IMR-90 (cell line): ENCODE results near the gene NR6A1. TPM values are rescaled to one million over a fixed set of nuclear protein-coding genes. Genes with fewer than 3 reads are reported as not detected.

ENCODE experiments used
- ATAC-seq: fragments of 200-7000 bp; cut with Tn5 transposase; 2 replicates; pipeline ENCODE4 v1.9.1; 2020; ENCODE audit warnings: low read depth, mild to moderate bottlenecking, moderate library complexity
- BruUV-seq: library from RNA; stranded (reverse); fragments of 400-500 nt; replicated peaks from 2 replicates; lab custom pipeline; 2021; lab: Mats Ljungman, UMichigan
- CTCF ChIA-PET: fragments of 300-600 bp; formaldehyde crosslinking; extraction: SDS; loops from one replicate; lab custom pipeline; 2021; ENCODE audit warnings: antibody characterized with exemption; lab: Yijun Ruan, JAX
- POLR2A ChIA-PET: fragments of 300-600 bp; sonication (Branson Sonifier 250); formaldehyde crosslinking; loops from one replicate; lab custom pipeline; 2022; ENCODE audit warnings: antibody characterized with exemption; ENCODE audit not compliant: unreplicated experiment; lab: Charles Lee
- DNase-seq: peaks from one replicate; pipeline ENCODE4 v3.0.0; 2013
- H2AFZ ChIP-seq: replicated peaks from 2 replicates; pipeline ENCODE3; 2013; ENCODE audit warnings: low read length, mild to moderate bottlenecking; ENCODE audit not compliant: poor library complexity
- H2AK5ac ChIP-seq: 2 replicates; pipeline ENCODE4 v1.6.1; 2013; ENCODE audit warnings: low read depth, low read length, inconsistent platforms
- H2AK9ac ChIP-seq: replicated peaks from 2 replicates; pipeline ENCODE3; 2013; ENCODE audit warnings: mild to moderate bottlenecking, low read depth, low read length, moderate library complexity; ENCODE audit not compliant: poor library complexity
- H2BK120ac ChIP-seq: 2 replicates; pipeline ENCODE4 v1.6.1; 2013; ENCODE audit warnings: low read depth, low read length, inconsistent platforms
- H2BK15ac ChIP-seq: 3 replicates; pipeline ENCODE4 v1.6.1; 2013; ENCODE audit warnings: low read depth, low read length, inconsistent platforms
- H2BK20ac ChIP-seq: 2 replicates; pipeline ENCODE4 v1.6.1; 2013; ENCODE audit warnings: low read depth, mild to moderate bottlenecking, inconsistent platforms, low read length, moderate library complexity
- H2BK5ac ChIP-seq: 2 replicates; pipeline ENCODE4 v1.6.1; 2013; ENCODE audit warnings: mild to moderate bottlenecking, low read depth, low read length, inconsistent platforms; ENCODE audit not compliant: poor library complexity, severe bottlenecking
- H3K14ac ChIP-seq: replicated peaks from 2 replicates; pipeline ENCODE4 v1.6.1; 2013; ENCODE audit warnings: low read depth, low read length, inconsistent platforms
- H3K18ac ChIP-seq: 2 replicates; pipeline ENCODE4 v1.6.1; 2013; ENCODE audit warnings: low read depth, low read length, control low read depth
- H3K23ac ChIP-seq: 2 replicates; pipeline ENCODE4 v1.6.1; 2013; ENCODE audit warnings: low read depth, low read length, inconsistent platforms
- H3K27ac ChIP-seq: 2 replicates; pipeline ENCODE4 v1.5.1; 2013; ENCODE audit warnings: mild to moderate bottlenecking, control low read depth, low read length; ENCODE audit not compliant: insufficient read depth
- H3K27me3 ChIP-seq: 2 replicates; pipeline ENCODE4 v1.6.1; 2013; ENCODE audit warnings: low read length; ENCODE audit not compliant: control insufficient read depth, insufficient read depth
- H3K36me3 ChIP-seq: 2 replicates; pipeline ENCODE4 v1.6.1; 2013; ENCODE audit warnings: low read length, mixed read lengths; ENCODE audit not compliant: control insufficient read depth, insufficient read depth
- H3K4ac ChIP-seq: 2 replicates; pipeline ENCODE4 v1.6.1; 2013; ENCODE audit warnings: low read depth, low read length, inconsistent platforms
- H3K4me1 ChIP-seq: 2 replicates; pipeline ENCODE4 v1.6.1; 2013; ENCODE audit warnings: low read length, mixed read lengths; ENCODE audit not compliant: control insufficient read depth, insufficient read depth
- H3K4me2 ChIP-seq: 2 replicates; pipeline ENCODE4 v1.6.1; 2013; ENCODE audit warnings: low read depth, mild to moderate bottlenecking, control low read depth, low read length, moderate library complexity
- H3K4me3 ChIP-seq: 2 replicates; pipeline ENCODE4 v1.5.1; 2013; ENCODE audit warnings: low read depth, mild to moderate bottlenecking, control low read depth, low read length, moderate library complexity; ENCODE audit not compliant: insufficient read depth
- H3K56ac ChIP-seq: 2 replicates; pipeline ENCODE4 v1.6.1; 2013; ENCODE audit warnings: low read length, inconsistent platforms; ENCODE audit not compliant: insufficient read depth; ENCODE audit errors: extremely low read depth
- H3K79me1 ChIP-seq, 2 experiments: 2 replicates each; pipeline ENCODE4 v1.6.1; 2013; ENCODE audit warnings: low read length in 2 of 2, inconsistent platforms in 1 of 2, low read depth in 1 of 2
- H3K9ac ChIP-seq: 2 replicates; pipeline ENCODE4 v1.6.1; 2013; ENCODE audit warnings: low read depth, low read length, control low read depth
- H3K9me1 ChIP-seq: 2 replicates; pipeline ENCODE4 v1.6.1; 2013; ENCODE audit warnings: low read length, inconsistent platforms; ENCODE audit not compliant: insufficient read depth
- H3K9me3 ChIP-seq: 2 replicates; pipeline ENCODE4 v1.6.1; 2013; ENCODE audit warnings: low read length; ENCODE audit not compliant: control insufficient read depth, insufficient read depth
- H4K20me1 ChIP-seq: 2 replicates; pipeline ENCODE4 v1.6.1; 2013; ENCODE audit warnings: low read length, inconsistent platforms; ENCODE audit not compliant: insufficient read depth
- H4K5ac ChIP-seq: 2 replicates; pipeline ENCODE4 v1.6.1; 2013; ENCODE audit warnings: mild to moderate bottlenecking, low read depth, low read length, control low read depth
- H4K8ac ChIP-seq, 2 experiments: 2 replicates each; pipeline ENCODE4 v1.6.1; 2013; ENCODE audit warnings: low read depth in 2 of 2, low read length in 2 of 2, control low read depth in 1 of 2, inconsistent platforms in 1 of 2
- H4K91ac ChIP-seq: 2 replicates; pipeline ENCODE4 v1.6.1; 2013; ENCODE audit warnings: low read depth, low read length, inconsistent platforms; ENCODE audit not compliant: insufficient read depth
- BHLHE40 ChIP-seq: fragments of 150-350 bp; IDR thresholded peaks from 2 replicates; pipeline ENCODE4 v1.6.1; 2016; ENCODE audit warnings: mild to moderate bottlenecking, low read depth, low read length
- CEBPB ChIP-seq: IDR thresholded peaks from 2 replicates; pipeline ENCODE4 v1.6.1; 2012; ENCODE audit warnings: low read depth, low read length, improper control_type of control experiment
- MXI1 ChIP-seq: IDR thresholded peaks from 2 replicates; pipeline ENCODE4 v1.6.1; 2012; ENCODE audit warnings: low read depth, mild to moderate bottlenecking, low read length, moderate library complexity, borderline replicate concordance
- POLR2A ChIP-seq: IDR thresholded peaks from 2 replicates; pipeline ENCODE4 v1.6.1; 2012; ENCODE audit warnings: mild to moderate bottlenecking, low read depth, low read length
- USF2 ChIP-seq: fragments of 150-350 bp; IDR thresholded peaks from 2 replicates; pipeline ENCODE4 v1.6.1; 2017; ENCODE audit warnings: mild to moderate bottlenecking, antibody characterized with exemption, low read length, low read depth
- WGBS, 2 experiments: methylation state at CpG; one replicate each; pipeline versions ENCODE4 v1.1.5 to v1.1.7; 2013; ENCODE audit warnings: missing lambda C conversion rate in 2 of 2; ENCODE audit not compliant: insufficient read length in 1 of 2; ENCODE audit errors: extremely low coverage in 2 of 2; 5-methylcytosine and 5-hydroxymethylcytosine counted together
- dilution Hi-C: fragments of 300-500 bp; cut with HindIII; formaldehyde crosslinking; loops from one replicate; pipeline ENCODE4 v1.14.3; 2018; ENCODE audit warnings: low sequenced_read_pairs; ENCODE audit not compliant: unreplicated experiment
- in situ Hi-C: fragments of 300-500 bp; cut with MboI; formaldehyde crosslinking; loops from 3 replicates; pipeline ENCODE4 v1.14.3; 2019; ENCODE audit warnings: low sequenced_read_pairs, inconsistent platforms, mixed read lengths
- intact Hi-C: fragments of 100-400 bp; cut with micrococcal nuclease; formaldehyde crosslinking; loops from 2 replicates; pipeline ENCODE4 v1.10.0; 2022
- polyA plus RNA-seq, 3 experiments: library from polyadenylated mRNA; depleted of rRNA; stranded (reverse); fragments of >200 nt; gene quantifications; 2 replicates each; pipeline ENCODE4 v1.2.3, GENCODE V29; 2012; ENCODE audit warnings: low replicate concordance in 1 of 3
- total RNA-seq: library from RNA; depleted of rRNA; stranded (reverse); fragments of >200 nt; gene quantifications from 2 replicates; pipeline ENCODE4 v1.2.3, GENCODE V29; 2012
- TF ChIP-seq, protein P1 (sequence below): fragments of 150-350 bp; IDR thresholded peaks from 2 replicates; pipeline ENCODE4 v1.6.1; 2016; ENCODE audit warnings: low read depth, mild to moderate bottlenecking, low read length, moderate library complexity, borderline replicate concordance

NR6A1 gene
- total and polyA plus RNA-seq, 2 of the 4 experiments (the other 2 are of a cell fraction) = 0.14 to 0.36 TPM

DNA sequence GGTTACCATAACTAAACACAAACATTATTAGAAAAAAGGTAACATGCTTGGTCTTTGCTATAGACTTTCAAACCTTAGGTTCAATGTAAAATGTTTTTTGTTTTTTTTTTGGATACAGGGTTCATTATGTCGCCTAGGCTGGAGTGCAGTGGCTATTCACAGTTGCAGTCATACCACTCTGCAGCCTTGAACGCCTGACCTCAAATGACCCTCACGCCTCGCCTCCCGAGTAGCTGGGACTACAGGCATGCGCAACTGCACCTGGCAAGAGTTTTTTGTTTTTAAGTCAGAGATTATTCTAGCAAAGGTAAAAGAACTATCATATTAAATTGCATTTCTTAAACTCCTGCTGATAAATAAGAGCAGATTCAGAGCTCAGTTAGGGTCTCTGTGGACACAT is 208.8 kb downstream of the NR6A1 start:
- Histone ChIP-seq H3K79me1 (no peaks in the 10 kb centered on the region), H3K4me3 (no peak overlapping the region), H2BK20ac (no peak overlapping the region), H2BK5ac (no peak overlapping the region), H2BK15ac (no peak overlapping the region), H4K5ac (no peak overlapping the region), H3K23ac (no peak overlapping the region), H3K14ac (no peak overlapping the region), H3K9me1 (no peaks in the 10 kb centered on the region), H2AK5ac (no peak overlapping the region), H3K9me3 (no peaks in the 10 kb centered on the region), H4K91ac (no peak overlapping the region), H3K36me3 (no peaks in the 10 kb centered on the region), H2BK120ac (no peak overlapping the region), H4K8ac (no peak overlapping the region), H3K4me2 (no peak overlapping the region), H3K9ac (no peak overlapping the region), H3K4me1 (no peaks in the 10 kb centered on the region), H3K18ac (no peak overlapping the region), H3K4ac (no peak overlapping the region), H3K27me3 (no peaks in the 10 kb centered on the region), H4K20me1 (no peaks in the 10 kb centered on the region), H3K27ac (no peak overlapping the region), H2AK9ac (no peak overlapping the region), H3K56ac (no peak overlapping the region), H2AFZ (no peak overlapping the region)
- ATAC-seq (no peak), DNase-seq (no peak)
- intact Hi-C loops (no loop called here), dilution Hi-C loops (no loop called here), in situ Hi-C loops (no loop called here)
- WGBS, 2 experiments = no CpG with 5 or more reads among the region's 6 CpGs
- BruUV-seq = no TSS peak
- CTCF ChIA-PET = interaction anchor here (1.4 kb wide), 1 partner anchor 11 kb away, joined by 3 read pairs; no protein-coding TSS in a partner anchor
- POLR2A ChIA-PET = no interaction called here
- TF ChIP-seq BHLHE40 (no peak), USF2 (no peak), CEBPB (no peak), POLR2A (no peak), MXI1 (no peak)
- TF ChIP-seq, protein P1, sequence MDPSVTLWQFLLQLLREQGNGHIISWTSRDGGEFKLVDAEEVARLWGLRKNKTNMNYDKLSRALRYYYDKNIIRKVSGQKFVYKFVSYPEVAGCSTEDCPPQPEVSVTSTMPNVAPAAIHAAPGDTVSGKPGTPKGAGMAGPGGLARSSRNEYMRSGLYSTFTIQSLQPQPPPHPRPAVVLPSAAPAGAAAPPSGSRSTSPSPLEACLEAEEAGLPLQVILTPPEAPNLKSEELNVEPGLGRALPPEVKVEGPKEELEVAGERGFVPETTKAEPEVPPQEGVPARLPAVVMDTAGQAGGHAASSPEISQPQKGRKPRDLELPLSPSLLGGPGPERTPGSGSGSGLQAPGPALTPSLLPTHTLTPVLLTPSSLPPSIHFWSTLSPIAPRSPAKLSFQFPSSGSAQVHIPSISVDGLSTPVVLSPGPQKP = no peak
